Muscle layer of duodenum (tissue), 2 donors: ENCODE data around the gene SLC34A1.

Experiments
- H3K27ac ChIP-seq: one replicate; pipeline ENCODE4 v1.7.0; 2013; ENCODE audit warnings: mild to moderate bottlenecking, low read length
- H3K27me3 ChIP-seq: one replicate; pipeline ENCODE4 v1.7.0; 2013; ENCODE audit warnings: low read depth, mild to moderate bottlenecking, control low read depth, low read length
- H3K36me3 ChIP-seq, 2 donors: one replicate each; pipeline ENCODE4 v1.7.0; 2013; ENCODE audit warnings: low read length in 2 of 2, control low read depth in 1 of 2, mild to moderate bottlenecking in 1 of 2; ENCODE audit not compliant: insufficient read depth in 2 of 2, control insufficient read depth in 1 of 2
- H3K4me1 ChIP-seq, 2 donors: one replicate each; pipeline ENCODE4 v1.7.0; 2013; ENCODE audit warnings: low read length in 2 of 2, mild to moderate bottlenecking in 2 of 2, control low read depth in 1 of 2, moderate library complexity in 1 of 2; ENCODE audit not compliant: insufficient read depth in 2 of 2, control insufficient read depth in 1 of 2
- H3K4me3 ChIP-seq, 2 donors: one replicate each; pipeline ENCODE4 v1.7.0; 2013; ENCODE audit warnings: low read length in 2 of 2, low read depth in 1 of 2, mild to moderate bottlenecking in 1 of 2
- H3K9me3 ChIP-seq, 2 donors: one replicate each; pipeline ENCODE4 v1.7.0; 2013; ENCODE audit warnings: low read length in 2 of 2, control low read depth in 1 of 2, mild to moderate bottlenecking in 1 of 2; ENCODE audit not compliant: control insufficient read depth in 1 of 2
- donor health status: healthy.

The SLC34A1 gene

GRCh38 chr5:177440990-177441780 lies 57.0 kb downstream of the SLC34A1 start:
- Histone ChIP-seq H3K9me3 (no peaks in the 10 kb centered on the region), H3K27ac (no peak overlapping the region), H3K4me3 (no peak overlapping the region), H3K4me1 (peaks cover 3 to 8% of the 10 kb centered on the region in 2 donors), H3K27me3 (no peaks in the 10 kb centered on the region), H3K36me3 (peaks cover 7 to 52% of the 10 kb centered on the region in 2 donors)

GRCh38 chr5:177442066-177442826 lies 58.0 kb downstream of the SLC34A1 start:
- Histone ChIP-seq H3K27me3 (no peaks in the 10 kb centered on the region), H3K4me1 (peaks cover 4 to 16% of the 10 kb centered on the region in 2 donors), H3K27ac (no peak overlapping the region), H3K4me3 (no peak overlapping the region), H3K9me3 (no peaks in the 10 kb centered on the region), H3K36me3 (peaks cover 6 to 46% of the 10 kb centered on the region in 2 donors)

GRCh38 chr5:177443144-177443983 lies 59.1 kb downstream of the SLC34A1 start:
- H3K4me3 ChIP-seq, result no peak overlapping the region
- H3K9me3 ChIP-seq, result no peaks in the 10 kb centered on the region
- H3K27me3 ChIP-seq, result peaks cover 6% of the 10 kb centered on the region
- H3K36me3 ChIP-seq, result peaks cover 0 to 37% of the 10 kb centered on the region in 2 donors
- H3K4me1 ChIP-seq, result peaks cover 4 to 24% of the 10 kb centered on the region in 2 donors
- no peak overlapping the region for H3K27ac ChIP-seq

- peaks cover 0 to 31% of the 10 kb centered on the region in 2 donors for H3K36me3 ChIP-seq
- H3K4me3 ChIP-seq, result no peak overlapping the region
- peaks cover 10% of the 10 kb centered on the region for H3K27me3 ChIP-seq
- peaks cover 4 to 24% of the 10 kb centered on the region in 2 donors for H3K4me1 ChIP-seq
- H3K9me3 ChIP-seq, result no peaks in the 10 kb centered on the region
- H3K27ac ChIP-seq, result no peak overlapping the region
Measured at GRCh38 chr5:177444106-177445051, 60.1 kb downstream of the SLC34A1 start.

GRCh38 chr5:177445052-177445916 lies 61.0 kb downstream of the SLC34A1 start:
- peaks cover 4 to 24% of the 10 kb centered on the region in 2 donors for H3K4me1 ChIP-seq
- no peaks in the 10 kb centered on the region for H3K9me3 ChIP-seq
- no peak overlapping the region for H3K27ac ChIP-seq
- H3K4me3 ChIP-seq, result no peak overlapping the region
- peaks cover 0 to 24% of the 10 kb centered on the region in 2 donors for H3K36me3 ChIP-seq
- H3K27me3 ChIP-seq, result peaks cover 10% of the 10 kb centered on the region

- H3K27ac ChIP-seq, result no peak overlapping the region
- H3K36me3 ChIP-seq, result peaks cover 0 to 20% of the 10 kb centered on the region in 2 donors
- no peaks in the 10 kb centered on the region for H3K9me3 ChIP-seq
- peaks cover 4 to 24% of the 10 kb centered on the region in 2 donors for H3K4me1 ChIP-seq
- H3K27me3 ChIP-seq, result peaks cover 10% of the 10 kb centered on the region
- H3K4me3 ChIP-seq, result peak overlapping the region; percentile 23 to 70
Measured at GRCh38 chr5:177445917-177446199, 61.6 kb downstream of the SLC34A1 start.

- H3K4me3 ChIP-seq, result peak within 1 kb of the TSS; percentile 23 to 70
- H3K27ac ChIP-seq, result no peak within 1 kb of the TSS
- H3K9me3 ChIP-seq, result no peaks in the 10 kb centered on the region
- H3K27me3 ChIP-seq, result peaks cover 10% of the 10 kb centered on the region
- H3K4me1 ChIP-seq, result peaks cover 4 to 24% of the 10 kb centered on the region in 2 donors
- peaks cover 0 to 14% of the 10 kb centered on the region in 2 donors for H3K36me3 ChIP-seq
Measured at GRCh38 chr5:177446200-177447065, 62.2 kb downstream of the SLC34A1 start, which contains the start of gene PRR7. Gene PRR7 (plus strand): TSS chr5:177446814. CDS start chr5:177455068, 8,254 bp downstream.

- H3K4me3 ChIP-seq, result peak overlapping the region in 1 of 2 donors; percentile 70
- H3K27ac ChIP-seq, result no peak overlapping the region
- H3K4me1 ChIP-seq, result peaks cover 4 to 24% of the 10 kb centered on the region in 2 donors
- H3K9me3 ChIP-seq, result no peaks in the 10 kb centered on the region
- H3K27me3 ChIP-seq, result peaks cover 10% of the 10 kb centered on the region
- peaks cover 0 to 7% of the 10 kb centered on the region in 2 donors for H3K36me3 ChIP-seq
Measured at GRCh38 chr5:177447066-177447610, 62.9 kb downstream of the SLC34A1 start.
